Measurements from ENCODE around the gene DUSP1.

The DUSP1 gene

GRCh38 chr5:172762214-172763119 lies 8.5 kb downstream of the DUSP1 start:
- H3K4me3 ChIP-seq (ENCODE audit: low read depth, low read length): no peak overlapping the region
- DNase-seq (ENCODE audit: low read depth): no peak
- in situ Hi-C loops (cut with HindIII; ENCODE audit: low sequenced_read_pairs): no loop called here
- TF ChIP-seq CTCF (IDR thresholded peaks at IDR 0.05; ENCODE audit: low read depth, low read length, missing control alignments): no peak

- TF ChIP-seq CTCF (IDR thresholded peaks at IDR 0.05; ENCODE audit: low read depth, low read length, missing control alignments): no peak
- no peak for DNase-seq (ENCODE audit: low read depth)
- no peak overlapping the region for H3K4me3 ChIP-seq (ENCODE audit: low read depth, low read length)
- in situ Hi-C loops (cut with HindIII; ENCODE audit: low sequenced_read_pairs): no loop called here
Measured at GRCh38 chr5:172760959-172761358, 10.0 kb downstream of the DUSP1 start.

GRCh38 chr5:172760136-172760535 lies 10.9 kb downstream of the DUSP1 start:
- no peak for DNase-seq (ENCODE audit: low read depth)
- in situ Hi-C loops (cut with HindIII; ENCODE audit: low sequenced_read_pairs): no loop called here
- H3K4me3 ChIP-seq (ENCODE audit: low read depth, low read length): no peak overlapping the region
- no peak for TF ChIP-seq CTCF (IDR thresholded peaks at IDR 0.05; ENCODE audit: low read depth, low read length, missing control alignments)

GRCh38 chr5:172758834-172759149 lies 12.2 kb downstream of the DUSP1 start:
- H3K4me3 ChIP-seq (ENCODE audit: low read depth, low read length): no peak overlapping the region
- no peak for TF ChIP-seq CTCF (IDR thresholded peaks at IDR 0.05; ENCODE audit: low read depth, low read length, missing control alignments)
- DNase-seq (ENCODE audit: low read depth): no peak
- in situ Hi-C loops (cut with HindIII; ENCODE audit: low sequenced_read_pairs): no loop called here

GRCh38 chr5:172758077-172758833 lies 12.7 kb downstream of the DUSP1 start:
- H3K4me3 ChIP-seq (ENCODE audit: low read depth, low read length): no peak overlapping the region
- TF ChIP-seq CTCF (IDR thresholded peaks at IDR 0.05; ENCODE audit: low read depth, low read length, missing control alignments): peak; percentile 11
- peak; percentile 86 for DNase-seq (ENCODE audit: low read depth)
- in situ Hi-C loops (cut with HindIII; ENCODE audit: low sequenced_read_pairs): no loop called here

- in situ Hi-C loops (cut with HindIII; ENCODE audit: low sequenced_read_pairs): no loop called here
- H3K4me3 ChIP-seq (ENCODE audit: low read depth, low read length): no peak overlapping the region
- DNase-seq (ENCODE audit: low read depth): no peak
- TF ChIP-seq CTCF (IDR thresholded peaks at IDR 0.05; ENCODE audit: low read depth, low read length, missing control alignments): no peak
Measured at GRCh38 chr5:172757394-172758010, 13.5 kb downstream of the DUSP1 start.

All from astrocyte of the cerebellum (primary cell).